NCI-H1417 (cell line): ENCODE measurements around the gene FKBP1A.
"Not testable (repeated sequence)": the region's sequence is repeated elsewhere in the genome, so short reads cannot be mapped to it uniquely, and the experiment has no call there.

Experiments
- DNase-seq, 3 experiments: peaks; one replicate each; lab custom pipeline; 2025; lab: John Stamatoyannopoulos, UW

The FKBP1A gene

DNA sequence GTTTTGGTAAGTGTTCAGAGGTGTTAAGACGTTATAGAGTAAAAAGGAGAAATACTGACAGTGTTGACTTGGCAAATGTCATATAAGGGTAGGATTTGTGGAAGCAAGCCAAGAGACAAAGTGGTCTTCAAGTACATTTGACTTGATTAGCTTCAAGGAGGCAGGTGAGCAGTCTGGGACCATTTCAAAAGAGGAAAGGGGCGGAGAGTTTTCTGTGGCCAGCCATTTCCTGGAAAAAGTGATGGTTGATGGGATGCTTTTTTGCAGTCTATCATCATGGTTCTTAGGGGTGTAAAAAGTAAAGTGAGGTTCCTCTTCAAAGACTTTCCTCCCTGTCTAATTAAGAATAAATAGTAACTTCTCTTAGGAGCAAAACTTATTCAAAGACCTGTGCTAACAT is 28.7 kb downstream of the FKBP1A start:
- peak in 1 of 3 experiments; percentile 45 for DNase-seq

DNA sequence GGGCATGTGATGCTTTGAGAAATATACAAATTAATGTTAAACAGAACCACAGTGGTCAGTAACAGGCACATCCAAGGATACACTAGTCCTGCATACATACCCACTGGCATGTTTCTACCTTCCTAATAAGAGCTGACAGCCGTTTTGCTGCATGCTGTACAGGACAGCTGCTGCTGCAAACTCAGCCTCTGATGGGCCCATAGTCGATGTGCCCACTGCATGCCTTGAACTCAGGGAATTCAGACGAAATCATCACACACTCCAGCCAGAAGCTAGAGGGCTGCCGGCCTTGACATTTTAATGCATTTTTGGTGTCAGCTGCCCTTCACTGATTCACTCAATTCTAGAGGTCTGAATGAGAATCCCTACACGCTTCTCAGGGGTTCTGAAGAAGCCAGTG is 29.3 kb downstream of the FKBP1A start:
- no peak for DNase-seq

DNA sequence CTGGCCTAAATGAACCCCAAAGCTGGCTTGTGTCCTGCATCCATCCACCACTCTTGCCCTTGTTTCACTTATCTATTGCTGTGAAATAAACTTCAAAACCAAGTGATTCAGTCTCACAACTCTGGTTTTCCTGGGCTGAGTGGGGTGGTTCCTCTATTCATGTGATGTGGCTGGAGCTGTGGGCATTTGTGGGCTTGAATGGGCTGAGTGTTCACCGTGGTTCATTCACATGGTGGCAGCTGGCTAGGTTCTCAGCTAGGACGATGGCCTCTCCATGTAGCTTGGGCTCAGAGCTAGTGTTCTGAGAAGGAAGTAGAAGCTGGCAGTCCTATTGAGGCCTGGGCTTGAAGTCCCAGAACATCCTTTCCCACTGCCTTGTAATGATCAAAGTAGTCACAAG is 30.4 kb downstream of the FKBP1A start:
- DNase-seq = no peak

DNA sequence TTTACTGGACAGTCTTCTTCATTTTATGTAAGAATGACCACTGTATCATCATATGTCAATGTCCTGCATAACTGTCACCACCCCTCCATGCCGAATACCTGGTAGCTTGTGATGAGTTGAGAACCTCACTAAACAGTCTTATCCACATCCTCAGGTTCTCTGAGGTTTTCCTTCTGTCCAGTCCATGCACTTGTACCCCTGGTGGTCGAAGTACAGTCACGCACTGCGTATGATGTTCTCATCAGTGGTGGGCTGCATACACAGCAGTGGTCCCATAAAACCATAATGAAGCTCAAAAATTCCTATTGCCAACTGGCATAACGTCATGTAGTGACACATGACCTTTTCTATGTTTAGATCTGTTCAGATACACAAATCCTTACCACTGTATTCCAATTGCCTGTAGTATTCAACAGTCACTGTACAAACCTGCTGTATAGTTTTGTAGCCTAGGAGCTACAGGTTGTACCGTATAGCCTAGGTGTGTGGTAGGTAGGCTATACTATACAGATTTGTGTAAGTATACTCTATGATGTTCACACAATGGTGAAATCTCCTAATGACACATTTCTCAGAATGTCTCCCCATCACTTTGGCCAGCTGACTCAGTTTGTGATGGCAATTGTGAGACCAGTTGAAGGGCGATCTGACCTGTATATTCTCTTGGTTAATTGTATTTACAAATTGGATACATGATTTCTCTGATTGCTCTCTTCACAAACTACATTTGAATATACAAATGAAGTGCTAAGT is 32.6 kb downstream of the FKBP1A start:
- no peak for DNase-seq

DNA sequence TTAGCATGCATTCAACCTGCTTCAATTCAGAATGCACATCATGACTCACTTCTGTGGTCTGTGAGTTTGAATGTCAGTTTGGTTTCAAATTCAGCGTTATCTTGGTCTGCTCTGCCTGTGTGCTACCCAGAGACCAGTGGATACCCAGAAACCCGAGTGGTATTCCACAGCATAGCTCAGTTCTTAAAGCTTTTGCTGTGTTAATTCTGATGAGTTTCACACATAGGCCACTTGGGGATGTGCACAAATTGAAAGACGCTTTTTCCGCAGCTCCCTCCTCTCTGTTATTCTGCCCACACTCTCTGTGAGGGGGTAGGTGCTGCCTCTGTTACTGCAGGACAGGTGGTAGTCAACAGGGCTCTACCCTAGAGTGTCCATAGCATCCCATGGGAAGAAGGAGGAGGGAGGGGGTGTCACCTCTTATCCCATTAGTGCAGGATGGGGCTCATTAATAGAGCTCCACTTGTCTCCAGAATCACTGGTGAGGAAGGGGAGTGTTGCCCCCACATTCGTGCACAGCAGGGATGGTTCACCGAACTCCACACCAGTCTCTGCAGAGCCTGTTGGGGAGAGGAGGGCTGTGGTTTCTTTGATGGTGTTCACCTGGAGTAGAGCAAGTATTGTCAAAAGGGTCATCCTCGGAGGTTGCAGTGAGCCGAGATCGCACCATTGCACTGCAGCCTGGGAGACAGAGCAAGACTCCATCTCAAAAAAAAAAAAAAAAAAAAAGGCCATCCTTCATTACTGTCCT is 34.8 kb downstream of the FKBP1A start:
- no peak for DNase-seq

DNA sequence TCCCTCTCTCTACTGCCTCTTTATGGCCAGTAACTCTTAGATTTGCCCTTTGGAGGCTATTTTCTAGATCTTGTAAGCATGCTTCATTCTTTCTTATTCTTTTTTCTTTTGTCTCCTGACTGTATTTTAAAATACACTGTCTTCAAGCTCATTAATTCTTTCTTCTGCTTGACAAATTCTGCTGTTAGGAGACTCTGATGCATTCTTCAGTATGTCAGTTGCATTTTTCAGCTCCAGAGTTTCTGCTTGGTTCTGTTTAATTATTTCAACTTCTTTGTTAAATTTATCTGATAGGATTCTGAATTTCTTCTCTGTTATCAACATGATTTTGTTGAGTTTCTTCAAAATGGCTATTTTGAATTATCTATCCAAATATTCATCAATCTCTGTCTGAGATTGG is 38.9 kb downstream of the FKBP1A start:
- no peak for DNase-seq

DNA sequence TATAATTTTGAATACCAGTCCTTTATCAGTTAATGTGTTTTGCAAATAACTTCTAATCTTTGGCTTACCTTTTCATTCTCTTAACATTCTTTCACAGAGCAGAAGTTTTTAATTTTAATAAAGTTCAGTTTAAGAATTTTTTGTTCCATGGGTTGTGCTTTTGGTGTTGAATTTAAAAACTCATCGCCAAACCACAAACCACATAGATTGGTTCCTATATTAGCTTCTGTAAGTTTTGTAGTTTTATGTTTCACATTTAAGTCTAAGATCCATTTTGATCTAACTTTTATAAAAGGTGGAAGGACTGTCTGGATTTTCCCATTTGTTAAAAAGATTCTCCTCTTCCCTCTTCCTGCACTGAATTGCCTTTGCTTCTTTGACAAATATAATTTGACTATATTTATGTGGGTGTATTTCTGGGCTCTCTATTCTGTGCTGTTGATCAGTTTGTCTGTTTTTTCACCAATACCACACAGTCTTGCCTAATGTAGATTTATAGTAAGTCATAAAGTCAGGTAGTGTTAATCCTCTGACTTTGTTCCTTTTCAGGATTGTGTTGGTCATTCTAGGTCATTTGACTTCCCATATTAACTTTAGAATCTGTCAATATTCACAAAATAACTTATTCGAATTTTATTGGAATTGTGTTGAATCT is 46.4 kb downstream of the FKBP1A start:
- DNase-seq = no peak

DNA sequence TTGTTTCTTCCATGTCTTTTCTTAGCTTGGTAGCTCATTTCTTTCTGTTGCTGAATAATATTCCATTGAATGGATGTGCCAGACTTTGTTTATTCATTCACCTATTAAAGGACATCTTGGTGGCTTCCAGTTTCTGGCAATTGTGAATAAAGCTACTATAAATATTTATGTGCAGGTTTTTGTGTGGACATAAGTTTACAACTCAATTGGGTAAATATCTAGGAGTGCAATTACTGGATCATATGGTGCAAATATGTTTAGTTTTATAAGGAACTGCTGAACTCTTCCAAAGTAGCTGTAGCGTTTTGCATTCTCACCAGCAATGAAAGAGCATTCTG is 47.1 kb downstream of the FKBP1A start:
- DNase-seq = no peak

DNA sequence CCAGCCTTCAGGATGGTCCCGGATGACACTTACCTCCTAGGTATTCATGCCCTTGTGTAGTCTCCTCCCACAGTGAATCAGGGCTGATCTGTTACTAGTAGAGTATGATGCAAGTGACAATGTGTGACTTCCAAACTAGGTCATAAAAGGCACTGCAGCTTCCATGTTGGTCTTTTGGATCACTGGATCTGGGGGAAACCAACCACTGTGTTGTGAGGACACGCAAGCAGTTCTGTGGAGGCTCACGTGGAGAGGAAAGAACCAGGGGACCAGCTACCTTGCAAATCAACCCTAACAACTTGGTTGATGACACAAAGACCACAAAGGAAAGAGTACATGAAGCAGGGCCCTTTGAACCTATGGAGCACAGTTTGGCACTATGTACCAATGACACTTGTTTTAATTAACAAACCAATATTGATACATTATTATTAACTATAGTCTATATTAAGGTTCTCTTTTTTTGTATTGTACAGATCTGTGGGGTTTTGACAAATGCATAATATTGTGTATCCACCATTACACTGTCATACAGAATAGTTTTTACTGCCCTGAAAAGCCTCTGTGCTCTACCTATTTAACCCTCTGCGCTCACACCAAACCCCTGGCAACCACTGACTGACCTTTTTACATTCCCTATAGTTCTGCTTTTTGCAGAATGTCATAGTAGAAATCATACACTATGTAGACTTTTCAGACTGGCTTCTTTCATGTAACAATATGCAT is 47.7 kb downstream of the FKBP1A start:
- DNase-seq = no peak

DNA sequence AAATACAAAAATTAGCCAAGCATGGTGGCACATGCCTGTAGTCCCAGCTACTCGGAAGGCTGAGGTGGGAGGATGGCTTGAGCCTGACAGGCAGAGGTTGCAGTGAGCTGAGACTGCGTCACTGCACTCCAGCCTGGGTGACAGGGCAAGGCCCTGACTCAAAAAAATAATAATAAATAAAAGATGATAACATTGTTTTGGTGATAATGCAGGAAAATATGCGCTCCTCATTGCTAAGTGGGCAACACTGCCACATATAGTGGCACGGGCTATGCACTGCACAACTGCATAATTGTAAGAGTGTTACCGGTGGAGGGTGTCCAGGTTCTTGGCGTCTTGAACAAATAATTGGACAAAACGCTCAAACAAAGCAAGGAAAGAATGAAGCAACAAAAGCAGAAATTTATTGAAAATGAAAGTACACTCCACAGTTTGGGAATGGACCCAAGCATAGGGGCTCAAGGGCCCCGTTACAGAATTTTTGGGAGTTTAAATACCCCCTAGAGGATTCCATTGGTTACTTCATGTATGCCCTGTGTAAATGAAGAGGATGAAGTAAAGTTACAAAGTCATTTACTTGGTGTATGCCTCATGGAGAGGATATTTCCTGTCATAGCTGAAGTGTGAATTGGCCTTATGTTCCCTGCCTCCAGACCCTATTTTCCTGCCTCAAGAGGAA is 49.3 kb downstream of the FKBP1A start:
- not testable (repeated sequence) for DNase-seq

DNA sequence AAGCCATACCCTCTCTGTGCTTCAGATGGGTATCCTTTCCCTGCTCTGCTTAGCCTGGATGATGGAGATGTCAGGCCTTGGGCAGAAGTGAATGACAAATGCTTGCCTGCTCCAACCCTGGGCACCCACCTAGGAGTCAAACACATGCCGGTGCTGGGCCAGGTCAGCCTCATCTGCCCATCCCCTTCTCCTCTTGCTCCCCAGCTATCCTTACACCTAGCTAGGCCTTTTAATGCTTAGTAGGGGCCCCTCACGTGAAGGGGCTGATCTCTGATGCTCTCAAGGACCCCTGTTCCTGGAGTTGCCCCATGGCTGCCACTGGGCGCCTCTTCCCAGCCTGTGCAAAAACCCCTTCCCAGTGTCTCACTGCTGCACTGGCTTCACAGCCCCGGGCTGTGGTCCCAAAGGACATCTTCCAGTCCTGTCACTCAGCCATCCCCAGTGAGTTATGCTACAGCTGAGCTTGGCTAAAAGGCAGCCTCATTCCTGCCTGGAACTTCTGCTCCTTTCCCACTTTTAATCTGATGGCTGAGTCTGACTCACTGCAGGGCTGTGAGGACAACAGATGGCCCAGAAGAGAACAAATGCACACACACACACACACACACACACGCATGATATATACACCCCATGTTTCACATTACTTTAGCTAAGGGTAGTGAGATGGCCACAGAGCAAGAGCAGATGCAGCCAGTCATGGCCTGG is 51.1 kb downstream of the FKBP1A start:
- no peak for DNase-seq

DNA sequence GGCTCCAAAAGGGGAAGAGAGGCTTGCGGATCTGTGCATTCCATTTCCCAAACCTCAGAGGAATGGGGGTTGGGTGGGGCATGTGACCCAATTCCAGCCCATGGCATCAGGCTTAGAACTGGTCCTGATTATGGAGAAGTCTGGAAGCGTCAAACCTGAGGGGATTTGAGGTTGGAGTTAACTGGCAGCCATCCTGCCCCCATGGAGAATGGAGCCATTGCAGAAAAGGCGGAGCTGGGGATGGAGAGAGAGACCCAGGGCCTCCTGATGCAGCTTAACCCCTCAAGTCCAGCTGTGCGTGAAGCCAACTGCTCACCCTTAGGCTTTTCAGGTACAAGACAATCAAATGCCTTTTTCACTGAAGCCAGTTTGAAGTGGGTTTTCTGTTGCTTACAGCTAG is 54.1 kb downstream of the FKBP1A start:
- no peak for DNase-seq

DNA sequence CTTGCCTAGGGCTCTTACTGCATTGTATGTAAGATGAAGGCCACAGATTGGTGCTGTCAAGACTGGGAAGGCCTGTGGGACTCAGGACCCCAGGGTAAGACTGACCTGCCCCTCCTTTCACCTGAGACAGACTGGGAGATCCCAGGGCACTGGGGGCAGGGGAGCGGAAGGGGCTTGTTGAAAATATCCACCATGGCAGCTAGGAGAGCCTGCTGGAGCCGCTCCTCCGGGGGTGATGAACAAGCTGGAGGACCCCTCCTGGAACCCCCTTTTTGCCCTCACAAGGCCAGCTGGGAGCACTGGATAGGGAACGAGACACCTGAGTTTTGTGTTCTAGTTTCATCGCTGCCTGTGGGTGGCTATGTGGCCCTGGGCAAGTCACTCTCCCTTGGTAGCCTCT is 54.8 kb downstream of the FKBP1A start:
- DNase-seq = no peak

DNA sequence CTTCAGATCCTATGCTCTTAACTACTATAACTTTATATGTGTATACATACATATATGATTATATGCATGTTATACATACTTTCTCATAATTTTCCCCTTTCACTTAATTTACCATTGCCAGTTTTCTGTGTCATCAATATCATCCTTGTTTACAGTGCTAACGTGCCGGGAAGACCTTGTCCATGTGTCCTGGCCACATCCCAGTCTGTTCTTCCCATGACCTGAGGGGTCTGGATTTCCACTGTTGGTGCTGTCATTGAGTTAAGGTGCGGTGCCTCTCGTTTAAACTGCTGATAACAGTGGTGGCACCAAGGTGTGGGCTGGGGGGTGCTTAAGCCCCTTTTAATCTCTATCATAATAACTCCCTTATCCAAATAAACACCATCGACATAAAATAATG is 55.4 kb downstream of the FKBP1A start:
- no peak for DNase-seq

DNA sequence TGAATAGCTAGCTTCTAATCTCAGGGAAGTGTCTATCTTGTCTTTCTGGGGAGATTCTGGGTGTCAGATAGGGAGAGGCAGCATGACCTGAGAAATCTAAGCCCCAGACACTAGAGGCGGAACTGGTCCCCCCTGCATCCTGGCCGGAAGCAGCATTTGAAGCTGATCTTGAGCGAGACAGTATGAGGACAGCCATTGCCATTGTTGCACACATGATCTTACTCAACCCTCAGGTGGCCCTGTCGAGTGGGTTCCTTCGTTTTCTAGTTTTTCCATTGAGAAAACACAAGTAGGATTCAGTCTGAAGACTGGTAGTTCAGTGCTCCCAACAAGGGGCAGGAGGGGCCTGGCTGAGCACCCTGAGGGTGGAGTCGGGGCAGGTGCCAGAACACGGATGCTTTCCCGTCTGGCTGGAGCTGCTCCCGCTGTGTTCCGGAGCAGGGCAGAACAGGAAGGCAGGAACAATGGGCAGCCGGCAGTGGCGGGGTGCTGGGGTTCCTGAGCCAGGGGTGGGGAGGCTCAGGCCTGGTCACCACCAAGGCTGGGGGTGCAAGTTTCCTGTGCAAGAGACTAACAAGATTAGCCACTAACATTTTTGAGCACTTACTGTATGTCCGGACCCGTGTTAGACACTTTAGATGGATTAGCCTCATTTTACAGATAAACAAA is 56.0 kb downstream of the FKBP1A start:
- no peak for DNase-seq

DNA sequence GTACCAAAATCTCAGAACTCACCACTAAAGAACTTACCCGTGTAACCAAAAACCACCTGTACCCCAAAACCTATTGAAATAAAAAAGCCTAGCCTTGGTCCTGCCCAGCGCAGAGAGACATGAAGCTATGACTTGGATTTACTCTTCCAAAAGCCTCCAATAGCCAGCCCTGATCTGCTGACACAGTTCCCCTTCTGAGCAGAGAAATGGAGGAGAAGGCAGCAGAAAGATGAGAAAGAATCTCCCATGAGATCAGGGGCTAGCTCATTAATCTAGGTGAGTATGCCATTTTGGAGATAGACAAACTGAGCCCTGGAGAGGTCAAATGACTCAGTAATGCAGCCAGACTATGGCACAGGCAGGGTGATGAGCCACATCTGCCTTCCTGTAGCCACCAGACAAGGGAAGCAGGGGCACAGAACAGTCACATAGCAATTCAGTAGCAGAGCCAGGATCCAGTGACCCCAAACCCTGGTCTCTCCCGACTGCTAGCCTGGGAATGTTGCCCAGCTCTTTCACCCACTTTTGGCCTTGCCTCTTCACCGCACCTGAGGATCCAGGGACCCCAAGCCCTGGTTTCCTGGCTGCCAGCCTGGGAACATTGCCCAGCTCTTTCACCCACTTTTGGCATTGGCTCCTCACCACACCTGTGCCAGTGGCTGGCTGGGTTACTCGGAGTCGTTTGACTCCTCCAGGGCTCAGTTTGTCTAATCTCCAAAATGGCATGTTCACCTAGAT is 56.7 kb downstream of the FKBP1A start:
- no peak for DNase-seq

DNA sequence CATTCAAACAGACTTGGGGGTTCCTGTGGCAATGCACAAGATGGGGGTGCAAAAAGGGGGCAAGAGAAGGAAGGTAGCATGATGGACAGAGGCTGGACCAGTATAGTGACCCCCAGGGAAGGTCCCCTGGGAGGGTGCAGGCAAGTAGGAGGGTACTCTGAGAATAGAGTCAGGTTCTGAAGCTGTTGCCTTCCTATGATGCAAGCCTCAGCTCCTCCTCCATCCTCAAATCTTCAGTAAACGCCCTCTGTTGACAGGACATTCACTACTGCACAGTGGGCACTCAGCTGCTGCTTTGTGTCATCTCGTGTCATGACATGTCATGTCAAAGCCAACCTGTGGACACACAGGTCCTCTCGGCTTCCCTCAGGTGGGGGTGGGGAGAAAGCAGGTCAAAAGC is 58.1 kb downstream of the FKBP1A start:
- no peak for DNase-seq

DNA sequence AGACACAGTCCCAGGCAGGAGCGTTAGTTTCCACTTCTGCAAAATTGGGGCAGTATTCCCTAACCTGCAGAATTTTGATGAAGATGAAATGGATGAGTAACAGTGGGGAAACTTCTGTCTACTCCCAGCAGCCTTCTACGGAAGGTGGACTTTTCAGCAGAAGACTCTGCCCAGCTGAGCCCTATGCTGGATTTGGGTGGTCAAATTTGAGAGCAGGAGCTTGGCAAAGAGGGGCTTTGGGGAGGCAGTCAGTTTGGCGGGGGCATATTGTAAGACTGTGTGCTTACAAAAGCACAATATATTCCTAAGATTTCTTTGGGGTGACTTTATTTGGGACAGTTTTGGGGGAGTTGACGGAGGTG is 58.5 kb downstream of the FKBP1A start:
- DNase-seq = no peak

DNA sequence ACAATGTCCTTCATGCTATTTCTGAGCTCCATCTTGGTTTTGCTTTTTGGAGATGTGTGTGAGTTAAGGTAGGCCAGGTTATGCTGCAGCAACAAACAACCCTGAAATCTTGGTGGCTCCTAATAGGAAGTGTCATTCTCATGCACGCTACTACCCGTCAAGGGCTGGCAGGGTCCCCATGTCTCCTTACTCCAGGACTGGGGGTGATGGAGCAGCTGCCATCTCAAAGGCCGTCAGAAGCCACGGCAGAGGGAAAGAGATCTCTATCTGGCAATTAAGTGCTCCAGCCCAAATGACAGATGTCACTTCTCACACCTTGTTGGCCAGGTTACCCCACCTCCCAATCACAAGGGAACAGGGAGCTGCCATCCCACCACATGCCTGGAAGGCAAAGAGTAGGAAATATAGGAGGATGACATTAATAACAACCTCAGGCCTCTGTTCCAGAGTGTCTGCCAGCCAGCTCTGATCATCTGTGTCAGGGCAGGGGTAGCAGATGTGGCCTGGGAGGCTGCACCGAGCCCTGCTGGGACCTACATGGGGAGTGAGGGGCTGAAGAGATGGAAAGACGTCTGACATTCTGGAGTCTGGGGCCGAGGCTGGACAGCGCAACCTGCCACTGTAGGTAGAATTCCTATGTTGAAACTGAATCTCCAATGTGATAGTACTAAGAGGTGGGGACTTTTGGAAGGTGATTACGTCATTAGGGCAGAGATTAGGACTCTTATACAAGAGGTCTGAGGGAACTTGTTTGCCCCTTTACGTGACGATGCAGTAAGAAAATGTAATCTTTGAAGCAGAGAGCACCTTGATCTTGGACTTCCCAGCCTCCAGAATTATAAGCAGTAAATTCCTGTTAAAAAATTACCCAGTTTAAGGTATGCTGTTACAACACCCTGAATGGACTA is 59.1 kb downstream of the FKBP1A start:
- no peak for DNase-seq
